Gastrocnemius medialis (tissue), 4 donors: ENCODE results near the gene TBL1X.

ENCODE experiments used
- POLR2A ChIP-seq, 2 donors: fragments of 450-650 bp; IDR thresholded peaks; one replicate each; pipeline ENCODE4 v1.6.1; 2017; ENCODE audit warnings: antibody characterized with exemption in 2 of 2, mild to moderate bottlenecking in 2 of 2, moderate library complexity in 2 of 2
- TF ChIP-seq, protein P1 (sequence below), 5 experiments: fragments of 450-650 bp in 3 of 5; fragments of 200-600 bp in 2 of 5; sonication (generic) in 2 of 5; IDR thresholded peaks in 4 of 5; conservative IDR thresholded peaks in 1 of 5; 1 replicate in 4 of 5; 2 replicates in 1 of 5; pipeline ENCODE4 v1.5.1; 2016 to 2019; ENCODE audit warnings: antibody characterized with exemption in 5 of 5, mild to moderate bottlenecking in 3 of 5, moderate library complexity in 3 of 5

DNA sequence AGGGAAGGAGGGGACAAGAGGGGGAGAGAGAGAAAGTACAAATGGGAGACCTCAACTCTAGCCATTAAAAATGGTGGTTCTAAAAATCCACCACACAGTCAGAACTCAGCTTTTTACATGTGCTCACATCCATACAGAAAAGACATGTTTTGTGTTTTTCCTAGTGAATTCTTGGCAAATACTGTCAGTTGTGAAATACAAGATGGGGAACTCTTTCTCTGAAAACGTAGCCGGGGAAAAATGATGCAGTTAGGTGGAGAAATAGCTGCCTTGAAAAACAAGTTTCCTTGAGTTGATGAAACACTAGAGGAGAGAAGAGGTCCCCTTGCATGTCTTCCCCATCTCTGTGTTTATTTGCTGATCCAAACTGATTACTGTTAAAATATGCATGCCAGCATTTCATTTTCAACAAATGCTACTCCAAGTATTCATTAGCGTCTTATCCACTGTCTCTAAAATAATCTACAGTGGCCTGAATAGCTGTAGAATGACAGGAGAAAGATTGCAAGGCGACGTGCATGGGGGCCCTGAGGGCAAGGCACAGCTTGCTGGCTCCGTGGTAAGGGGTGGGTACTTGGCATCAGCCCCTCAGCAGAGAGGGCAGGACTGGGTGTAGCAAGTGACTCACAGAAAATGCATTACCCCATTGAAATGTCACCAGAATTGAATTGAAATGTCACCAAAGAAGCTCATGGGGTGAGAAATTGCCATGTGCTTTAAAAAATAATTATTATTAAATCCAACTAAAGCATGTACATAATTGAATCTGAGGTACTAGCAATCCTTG is 48.1 kb upstream of the TBL1X start:
- TF ChIP-seq, protein P1, sequence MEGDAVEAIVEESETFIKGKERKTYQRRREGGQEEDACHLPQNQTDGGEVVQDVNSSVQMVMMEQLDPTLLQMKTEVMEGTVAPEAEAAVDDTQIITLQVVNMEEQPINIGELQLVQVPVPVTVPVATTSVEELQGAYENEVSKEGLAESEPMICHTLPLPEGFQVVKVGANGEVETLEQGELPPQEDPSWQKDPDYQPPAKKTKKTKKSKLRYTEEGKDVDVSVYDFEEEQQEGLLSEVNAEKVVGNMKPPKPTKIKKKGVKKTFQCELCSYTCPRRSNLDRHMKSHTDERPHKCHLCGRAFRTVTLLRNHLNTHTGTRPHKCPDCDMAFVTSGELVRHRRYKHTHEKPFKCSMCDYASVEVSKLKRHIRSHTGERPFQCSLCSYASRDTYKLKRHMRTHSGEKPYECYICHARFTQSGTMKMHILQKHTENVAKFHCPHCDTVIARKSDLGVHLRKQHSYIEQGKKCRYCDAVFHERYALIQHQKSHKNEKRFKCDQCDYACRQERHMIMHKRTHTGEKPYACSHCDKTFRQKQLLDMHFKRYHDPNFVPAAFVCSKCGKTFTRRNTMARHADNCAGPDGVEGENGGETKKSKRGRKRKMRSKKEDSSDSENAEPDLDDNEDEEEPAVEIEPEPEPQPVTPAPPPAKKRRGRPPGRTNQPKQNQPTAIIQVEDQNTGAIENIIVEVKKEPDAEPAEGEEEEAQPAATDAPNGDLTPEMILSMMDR (IDR thresholded peaks at IDR 0.05 in 4 of 5, conservative IDR thresholded peaks at IDR 0.05 in 1 of 5), result no peak
- no peak for TF ChIP-seq POLR2A (IDR thresholded peaks at IDR 0.05)
